ENCODE measurements around the gene CD74.
"Not testable (repeated sequence)": the region's sequence is repeated elsewhere in the genome, so short reads cannot be mapped to it uniquely, and the experiment has no call there.

CD74 gene

DNA sequence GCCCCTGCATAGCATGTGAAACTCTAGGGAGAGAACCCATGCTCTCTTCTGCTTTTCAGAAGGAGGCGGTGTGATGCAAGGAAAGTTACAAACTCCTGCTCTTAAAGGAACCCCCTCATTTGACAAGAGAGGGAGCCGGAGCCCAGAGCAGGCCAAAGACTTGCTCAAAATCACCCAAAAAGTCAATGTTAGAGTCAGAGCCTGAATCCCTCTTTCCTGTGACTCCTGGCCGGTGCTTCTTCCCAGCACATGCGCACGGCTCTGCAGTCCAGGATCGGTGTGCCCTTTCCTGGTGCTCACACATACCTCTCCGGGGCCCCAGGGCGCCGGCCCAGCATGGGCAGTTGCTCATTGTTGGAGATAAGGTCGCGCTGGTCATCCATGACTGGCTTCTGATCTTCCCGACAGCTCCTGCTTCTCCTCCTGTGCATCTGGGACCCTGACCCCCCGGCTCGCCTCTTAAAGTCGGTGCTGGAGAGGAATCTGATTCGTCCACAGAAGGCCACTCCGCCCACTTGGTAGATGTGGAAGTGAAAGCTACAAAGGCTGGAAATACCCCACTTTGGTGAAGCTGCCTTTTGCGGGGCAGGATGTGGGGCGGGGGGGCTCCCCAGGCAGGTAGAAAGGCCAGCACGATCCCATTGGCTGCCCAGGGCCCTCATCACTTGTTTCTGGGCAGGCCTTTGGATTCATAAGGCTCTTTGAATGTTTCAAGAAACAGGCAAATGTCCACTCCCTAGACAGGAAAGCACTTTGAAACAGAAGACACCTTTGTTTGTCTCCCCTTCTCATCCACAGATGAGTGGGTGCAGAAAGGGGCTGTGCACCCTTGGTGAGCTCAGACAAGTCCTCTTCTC, at the start of gene CD74:
TSS of gene CD74 (minus strand) at position 592 of the 857 bp plus-strand sequence. CDS start at position 431, 161 bp downstream.
- peak; percentile 83 for DNase-seq (ENCODE audit: low read depth, low spot score)

DNA sequence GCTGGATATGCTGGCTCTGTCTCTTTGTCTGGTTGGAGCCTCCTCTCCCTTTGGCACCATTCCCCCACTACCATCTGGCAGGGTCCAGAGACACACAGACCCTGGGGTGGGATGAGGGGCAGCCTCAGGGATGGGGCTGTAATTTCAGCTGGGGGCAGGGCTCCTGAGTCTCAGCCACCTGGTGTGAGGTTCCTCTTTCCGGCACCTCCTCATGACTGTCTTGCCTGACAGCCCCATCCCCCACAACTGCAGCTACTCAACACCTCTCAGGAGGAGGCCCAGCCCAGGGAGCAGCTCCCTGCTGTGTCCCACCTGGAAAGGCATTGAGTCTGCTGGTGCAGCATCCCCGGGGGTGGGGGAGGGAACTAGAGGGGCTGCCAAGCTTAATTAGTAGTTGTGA, 48.5 kb upstream of the CD74 start:
- no peak for DNase-seq (ENCODE audit: low read depth, low spot score)

DNA sequence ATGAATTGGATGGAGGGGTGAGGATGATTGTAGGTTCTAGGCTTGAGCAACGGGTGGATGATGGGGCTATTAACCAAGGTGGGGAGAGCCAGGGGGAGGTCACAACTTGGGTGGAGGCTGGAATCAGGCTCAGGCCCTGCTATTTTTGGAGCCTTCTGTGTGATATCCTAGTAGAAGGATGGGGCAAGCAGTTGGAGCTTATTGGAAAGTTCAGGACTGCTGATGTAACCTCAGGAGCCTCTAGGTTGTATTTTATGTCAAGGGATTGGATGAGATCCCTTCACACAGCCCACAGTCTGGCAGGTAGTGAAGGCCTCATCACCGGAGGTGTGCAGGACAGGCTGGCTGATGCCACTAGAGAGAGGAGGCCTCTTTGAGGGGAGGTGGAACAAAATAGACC, 48.1 kb upstream of the CD74 start:
- DNase-seq (ENCODE audit: low read depth, low spot score): no peak

DNA sequence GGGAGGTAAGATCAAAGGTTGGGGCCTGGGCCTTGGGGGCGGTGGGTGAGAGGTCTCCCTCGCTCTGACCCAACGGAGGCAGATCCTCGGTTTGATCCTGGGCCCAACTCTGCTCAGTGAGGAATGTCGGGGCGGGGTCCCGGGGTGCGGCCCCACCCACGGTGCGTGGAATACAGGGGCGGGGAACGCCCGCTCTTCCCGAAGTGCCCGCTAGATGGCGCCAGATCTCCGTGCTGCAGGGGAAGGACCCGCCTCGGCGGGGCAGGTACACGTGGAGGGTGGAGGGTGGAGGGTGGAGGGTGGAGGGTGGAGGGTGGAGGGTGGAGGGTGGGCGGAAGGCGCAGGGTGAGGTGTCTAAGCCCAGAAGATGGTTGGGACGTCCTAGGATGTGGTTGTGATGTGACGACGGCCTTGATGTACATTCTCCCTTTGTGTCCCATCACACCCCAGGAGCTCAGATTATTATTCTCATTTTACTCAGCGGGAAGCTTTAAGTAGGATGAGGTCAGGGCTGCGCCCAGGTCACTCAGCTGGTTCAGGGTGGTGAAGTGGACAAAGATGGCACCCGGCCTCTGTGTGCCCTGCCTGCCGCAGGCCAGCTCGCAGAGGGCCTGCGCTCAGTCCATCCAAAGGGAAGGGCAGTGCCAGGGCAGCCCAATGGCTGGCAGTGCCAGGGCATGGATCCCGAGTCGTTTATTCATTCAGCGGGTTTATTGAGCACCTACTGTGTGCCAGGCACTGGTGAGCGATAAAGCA, 46.3 kb upstream of the CD74 start:
- DNase-seq (ENCODE audit: low read depth, low spot score): peak; percentile 77

DNA sequence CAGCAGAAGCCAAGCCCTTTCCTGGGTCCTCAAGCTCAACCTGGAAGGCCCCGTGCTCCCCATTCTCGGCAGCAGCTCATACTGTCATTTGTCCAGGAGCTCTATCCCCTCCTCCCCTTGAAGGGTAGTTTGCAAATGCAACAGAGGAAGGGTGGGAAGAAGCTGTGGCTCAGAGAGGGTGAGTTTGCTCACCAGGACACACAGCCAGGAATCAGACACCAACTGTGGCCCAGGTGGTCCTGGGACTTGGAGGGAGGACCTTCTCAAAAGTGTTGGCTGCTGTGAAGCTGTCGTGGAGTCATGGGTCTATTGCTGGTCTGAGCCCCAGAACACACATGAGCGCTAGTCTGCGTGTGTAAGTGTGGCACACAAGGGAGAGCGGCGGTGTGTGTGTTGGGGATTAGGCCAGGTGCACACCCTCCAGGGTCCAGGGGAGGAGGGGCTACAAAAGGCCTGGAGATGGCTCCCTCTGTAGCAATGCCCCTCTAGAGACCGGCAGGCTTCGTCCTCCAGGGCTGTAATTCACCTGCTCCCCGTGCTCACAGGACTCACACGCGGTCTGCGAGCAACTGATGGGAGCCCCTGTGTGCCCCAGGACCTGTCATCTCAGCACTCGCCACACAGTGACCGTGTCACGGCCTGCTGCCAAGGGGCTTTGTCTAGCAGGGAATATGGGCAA, 45.0 kb upstream of the CD74 start:
- DNase-seq (ENCODE audit: low read depth, low spot score): no peak

DNA sequence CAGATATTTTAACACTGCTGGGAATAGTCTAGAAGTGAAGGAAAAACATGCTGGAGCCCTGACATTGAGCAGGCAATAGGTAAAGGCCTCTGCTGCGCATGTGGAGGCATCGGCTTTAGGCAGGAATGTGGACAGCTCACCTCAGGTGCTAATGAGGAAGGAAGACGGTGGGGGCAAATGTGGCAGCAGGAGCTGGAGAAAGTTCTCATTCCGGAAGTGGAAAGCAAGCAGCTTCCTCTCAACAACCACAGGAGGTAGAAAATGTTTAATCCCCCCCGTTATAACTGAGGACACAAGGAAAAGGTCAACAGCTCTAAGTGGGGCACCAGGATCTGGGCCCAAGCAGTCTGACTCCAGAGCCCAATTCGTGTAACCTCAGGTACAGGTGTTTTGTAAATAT, 44.4 kb upstream of the CD74 start:
- no peak for DNase-seq (ENCODE audit: low read depth, low spot score)

DNA sequence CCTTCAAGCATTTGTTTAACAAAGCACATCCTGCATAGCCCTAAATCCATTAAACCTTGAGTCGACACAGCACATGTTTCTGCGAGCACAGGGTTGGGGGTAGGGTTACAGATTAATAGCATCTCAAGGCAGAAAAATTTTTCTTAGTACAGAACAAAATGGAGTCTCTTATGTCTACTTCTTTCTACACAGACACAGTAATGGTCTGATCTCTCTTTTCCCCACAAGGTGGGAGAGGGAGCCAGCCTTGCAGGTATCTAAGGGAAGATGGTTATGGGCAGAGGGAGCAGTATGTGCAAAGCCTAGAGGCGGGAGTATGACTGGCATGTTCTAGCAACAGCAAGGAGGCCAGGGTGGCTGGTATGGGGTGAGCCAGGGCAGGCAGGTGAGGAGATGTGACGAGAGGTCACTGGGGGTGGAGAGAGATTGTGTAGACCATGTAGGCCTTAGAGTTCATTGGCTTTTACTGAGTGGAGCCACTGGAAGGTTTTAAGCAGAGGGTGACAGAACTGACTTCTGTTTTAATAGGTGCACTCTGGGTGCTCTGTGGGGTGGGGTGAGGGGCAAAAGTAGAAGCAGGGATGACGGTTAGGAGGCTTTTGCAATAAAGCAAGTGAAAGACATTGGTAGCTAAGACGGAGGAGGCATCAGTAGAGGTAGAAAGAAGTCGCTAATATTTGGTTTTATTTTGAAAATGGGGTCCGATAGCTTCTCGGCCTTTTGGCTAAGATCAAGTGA, 42.0 kb upstream of the CD74 start:
- DNase-seq (ENCODE audit: low read depth, low spot score): no peak

DNA sequence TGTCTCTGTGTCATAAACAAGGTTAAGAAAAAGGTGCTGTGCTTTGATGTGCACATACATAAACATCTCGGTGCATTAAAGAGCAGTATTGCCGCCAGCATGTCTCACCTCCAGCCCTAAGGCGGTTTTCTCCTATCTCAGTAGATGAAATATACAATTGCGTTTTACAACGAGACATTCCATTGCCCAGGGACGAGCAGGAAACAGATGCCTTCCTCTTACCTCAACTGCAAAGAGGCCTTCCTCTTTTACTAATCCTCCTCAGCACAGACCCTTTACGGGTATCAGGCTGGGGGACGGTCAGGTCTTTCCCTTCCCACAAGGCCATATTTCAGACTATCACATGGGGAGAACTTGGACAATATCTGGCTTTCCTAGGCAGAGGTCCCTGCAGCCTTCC, 41.3 kb upstream of the CD74 start:
- not testable (repeated sequence) for DNase-seq (ENCODE audit: low read depth, low spot score)

DNA sequence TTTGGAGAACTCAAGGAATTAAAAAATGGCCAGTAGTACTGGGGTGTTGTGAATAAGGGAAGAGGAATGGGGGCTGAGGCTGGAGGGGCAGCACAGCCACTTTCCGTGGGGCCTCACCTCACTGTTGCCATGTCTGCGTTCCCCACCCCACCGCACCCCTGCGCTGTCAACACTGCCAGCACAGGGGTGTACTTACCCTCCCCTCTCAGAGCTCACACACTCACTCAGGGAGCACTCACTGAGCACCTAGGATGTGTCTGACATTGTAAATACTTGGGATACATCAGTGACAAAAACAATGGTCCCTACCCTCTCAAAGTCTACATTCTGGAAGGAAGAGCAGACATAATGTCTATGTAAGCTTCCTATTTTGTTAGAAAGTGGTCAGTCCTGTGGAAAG, 40.2 kb upstream of the CD74 start:
- DNase-seq (ENCODE audit: low read depth, low spot score): no peak

DNA sequence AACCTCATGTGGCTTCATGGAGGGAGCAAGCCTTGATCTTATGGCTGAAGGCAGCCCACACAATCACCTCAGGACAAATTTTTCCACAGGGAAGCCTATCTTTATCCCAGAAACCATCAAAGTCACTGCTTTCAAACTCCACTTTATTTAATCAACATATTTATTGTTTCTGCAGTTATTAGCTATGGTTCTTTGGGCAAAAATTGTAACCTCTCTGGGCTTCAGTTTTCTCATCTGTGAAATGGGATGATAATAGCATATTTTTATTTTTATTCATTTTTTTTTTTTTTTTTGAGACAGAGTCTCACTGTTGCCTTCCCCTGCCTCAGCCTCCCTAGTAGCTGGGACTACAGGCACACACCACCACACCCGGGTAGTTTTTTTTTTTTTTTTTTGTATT, 38.9 kb upstream of the CD74 start:
- DNase-seq (ENCODE audit: low read depth, low spot score): no peak

DNA sequence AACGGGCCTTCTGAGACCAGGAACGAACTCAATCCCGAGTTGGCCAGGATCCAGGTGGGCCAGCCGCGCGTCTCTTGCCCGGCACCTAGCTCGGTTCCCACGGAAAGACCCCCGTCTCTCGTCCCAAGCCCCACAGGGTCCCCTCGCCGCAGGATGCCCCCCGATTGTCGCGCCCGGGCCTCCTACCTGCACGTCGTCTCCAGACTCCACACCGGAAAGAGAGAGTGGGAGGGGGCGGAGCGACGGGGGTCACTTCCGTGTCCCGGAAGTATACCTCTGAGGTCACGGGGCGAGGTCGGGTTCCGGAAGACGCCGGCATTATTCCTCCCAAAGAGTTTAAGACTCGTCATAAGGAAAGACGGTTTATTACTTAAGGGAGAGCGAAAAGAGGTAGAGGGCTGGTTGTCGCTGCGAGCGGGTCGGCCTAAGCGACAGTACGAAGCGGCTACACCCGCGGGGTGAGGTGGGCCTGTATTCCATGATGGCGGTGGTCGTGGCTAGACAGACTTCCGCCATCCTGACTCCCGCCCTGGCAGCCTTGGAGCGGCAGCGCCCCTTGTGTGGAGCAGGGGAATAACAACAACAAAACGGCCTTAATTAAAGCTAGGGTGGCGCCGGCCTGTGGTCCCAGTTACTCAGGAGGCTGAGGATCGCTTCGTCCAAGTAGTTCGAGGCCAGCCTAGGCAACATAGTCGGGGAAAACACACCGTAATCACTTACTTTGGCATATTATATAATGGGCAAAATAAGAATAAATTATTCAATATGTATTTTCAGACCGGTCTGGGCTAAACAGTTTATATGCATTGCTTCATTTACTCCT, 37.0 kb upstream of the CD74 start, which contains the start of gene RPS14:
TSS of gene RPS14 (minus strand) at position 223 of the 823 bp plus-strand sequence. CDS start 2,006 bp downstream, outside the sequence.
- DNase-seq (ENCODE audit: low read depth, low spot score): peak; percentile 95

DNA sequence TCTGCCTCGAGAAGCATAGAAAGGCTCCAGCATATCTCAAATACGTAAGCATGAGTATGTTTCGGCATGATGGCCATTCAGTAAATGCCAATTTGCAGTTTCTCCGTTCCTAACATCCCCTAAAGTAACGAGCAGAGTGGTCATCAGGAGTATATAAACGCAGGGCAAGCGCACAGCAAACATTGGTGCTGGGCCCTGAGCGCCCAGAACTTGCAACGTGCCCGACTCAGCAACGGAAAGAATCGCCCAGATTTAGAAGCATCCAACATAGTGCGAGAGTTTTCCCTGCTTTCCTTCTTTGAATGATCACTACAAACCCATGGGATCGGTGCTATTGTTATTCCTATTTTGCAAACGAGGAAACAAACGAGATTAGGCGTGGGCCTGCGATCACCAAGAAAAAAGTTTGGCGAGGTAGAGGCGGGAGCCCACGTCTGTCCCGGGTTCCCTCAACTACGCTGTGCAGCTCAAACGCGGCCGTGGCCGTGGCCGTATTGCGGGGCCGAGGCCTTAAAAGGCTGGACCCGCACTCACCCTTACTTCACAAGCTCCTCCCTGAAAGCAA, 36.3 kb upstream of the CD74 start:
- no peak for DNase-seq (ENCODE audit: low read depth, low spot score)

DNA sequence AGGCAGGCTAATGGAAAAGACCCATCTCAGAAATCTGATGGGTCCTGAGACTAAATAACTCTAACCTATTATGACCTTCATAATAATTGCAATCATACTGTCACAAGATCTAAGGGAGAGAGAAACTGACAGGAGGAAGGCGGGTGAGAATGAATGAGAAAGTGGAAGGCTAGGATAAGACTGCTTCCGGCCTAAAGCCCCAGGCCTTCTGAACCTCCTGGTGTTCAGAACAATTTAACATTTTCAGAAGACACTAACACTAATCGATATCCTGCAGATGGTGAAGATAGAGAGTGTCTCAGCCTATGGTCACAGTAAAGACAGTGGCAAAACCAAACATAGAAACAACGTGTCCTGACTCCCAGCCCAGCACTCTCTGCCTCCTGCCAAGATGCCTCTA, 35.6 kb upstream of the CD74 start:
- DNase-seq (ENCODE audit: low read depth, low spot score): no peak

DNA sequence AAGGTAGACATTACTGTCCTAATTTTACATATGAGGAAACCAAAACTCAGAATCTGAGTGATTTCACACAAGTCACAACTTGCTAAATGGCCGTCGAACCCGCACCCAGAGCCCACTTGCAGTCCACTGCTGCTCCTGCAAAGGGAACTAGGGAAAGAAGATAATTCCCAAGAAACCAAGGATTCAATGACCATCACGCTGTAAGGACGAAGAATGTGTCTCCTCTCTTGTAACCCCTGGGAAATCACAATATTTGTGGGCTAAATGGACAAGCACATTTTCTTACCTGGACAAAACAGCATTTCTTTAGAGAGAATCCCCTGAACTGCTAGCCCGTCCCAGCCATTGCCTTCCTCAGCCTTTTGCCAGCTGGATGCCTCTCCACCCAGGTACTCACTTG, 34.5 kb upstream of the CD74 start:
- DNase-seq (ENCODE audit: low read depth, low spot score): no peak

DNA sequence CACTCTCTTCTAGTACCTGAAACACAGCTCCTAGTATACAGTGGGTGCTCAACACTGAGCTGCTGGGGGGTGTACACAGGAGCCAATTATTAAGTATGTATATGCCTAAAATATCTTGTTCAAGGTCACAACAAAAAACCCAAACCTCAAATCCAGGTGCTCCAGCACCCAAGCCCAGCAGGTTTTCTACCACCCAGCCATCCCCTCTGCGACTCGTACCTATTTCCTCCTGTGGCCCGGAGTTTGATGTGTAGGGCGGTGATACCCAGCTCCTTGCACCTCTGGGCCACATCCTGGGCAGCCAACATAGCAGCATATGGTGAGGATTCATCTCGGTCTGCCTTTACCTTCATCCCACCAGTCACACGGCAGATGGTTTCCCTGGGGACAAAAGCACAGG, 33.9 kb upstream of the CD74 start:
- DNase-seq (ENCODE audit: low read depth, low spot score): no peak

DNA sequence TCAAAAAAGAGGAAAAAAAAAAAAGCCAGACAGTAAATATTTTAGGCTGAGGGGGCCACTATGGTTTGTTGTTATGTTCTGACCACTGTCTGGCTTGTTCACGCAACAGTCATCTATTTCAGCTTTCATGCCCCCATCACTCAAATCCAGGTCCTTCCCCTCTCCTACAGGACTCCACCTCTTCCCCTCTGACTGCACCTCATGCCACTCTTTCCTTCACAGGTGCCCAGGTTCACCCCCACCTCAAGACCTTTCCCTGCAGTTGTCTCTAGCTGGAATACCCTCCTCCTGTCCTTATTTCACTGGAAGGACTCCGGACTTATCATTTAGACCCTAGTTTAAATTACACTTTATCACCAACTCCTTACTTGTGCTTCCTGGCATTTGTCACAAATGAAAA, 33.4 kb upstream of the CD74 start:
- no peak for DNase-seq (ENCODE audit: low read depth, low spot score)

DNA sequence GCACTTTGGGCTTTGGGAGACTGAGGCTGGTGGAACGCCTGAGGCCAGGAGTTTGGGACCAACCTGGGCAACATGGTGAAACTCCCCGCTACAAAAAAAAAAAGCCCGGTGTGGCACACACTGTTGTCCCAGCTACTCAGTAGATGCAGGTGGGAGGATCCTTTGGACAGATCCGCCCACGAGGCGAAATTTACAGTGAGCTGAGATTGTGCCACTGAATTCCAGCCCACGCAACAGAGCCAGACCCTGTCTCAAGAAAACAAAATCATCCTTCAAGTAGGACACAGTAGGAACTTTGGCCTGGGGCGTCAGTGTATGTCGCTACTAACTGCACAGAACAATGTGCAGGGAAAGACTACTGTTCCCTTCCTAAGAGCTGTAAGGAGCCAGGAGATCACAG, 32.1 kb upstream of the CD74 start:
- DNase-seq (ENCODE audit: low read depth, low spot score): no peak

DNA sequence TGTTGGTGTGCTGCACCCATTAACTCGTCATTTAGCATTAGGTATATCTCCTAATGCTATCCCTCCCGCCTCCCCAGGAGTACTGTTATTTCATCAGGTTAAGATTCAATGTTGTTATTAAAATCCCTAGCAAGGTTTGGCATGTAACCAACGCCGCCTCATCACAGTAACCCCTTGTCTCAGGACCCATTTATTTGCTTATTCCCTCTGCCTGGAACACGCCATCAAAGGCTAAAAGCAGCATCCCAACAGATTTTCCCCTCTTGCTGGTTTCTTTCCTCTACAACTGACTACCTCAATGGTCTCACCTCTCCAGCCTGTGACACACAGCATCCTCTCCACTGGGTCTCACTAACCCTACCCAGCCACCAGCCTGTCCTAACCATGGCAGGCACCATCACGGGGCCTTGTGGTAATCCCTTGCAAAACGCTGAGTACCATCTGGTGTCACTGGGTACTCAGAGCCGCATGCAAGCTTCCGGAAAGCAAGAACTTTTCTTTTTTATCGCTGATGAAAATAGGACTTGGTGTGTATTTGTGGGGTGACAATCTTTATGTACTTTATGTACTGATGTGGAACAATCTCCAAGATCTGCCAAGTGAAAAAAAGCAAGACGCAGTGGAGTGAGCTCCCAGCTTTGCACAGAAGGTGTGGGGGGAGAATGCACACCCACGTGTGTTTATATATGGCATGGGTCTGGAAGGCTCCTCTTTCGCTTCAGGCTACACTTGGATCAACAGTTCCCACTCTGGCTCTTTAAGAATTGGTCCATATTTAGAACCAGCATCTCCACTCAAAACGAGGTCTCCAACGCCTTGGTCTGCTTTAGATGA, 30.7 kb upstream of the CD74 start:
- no peak for DNase-seq (ENCODE audit: low read depth, low spot score)

DNA sequence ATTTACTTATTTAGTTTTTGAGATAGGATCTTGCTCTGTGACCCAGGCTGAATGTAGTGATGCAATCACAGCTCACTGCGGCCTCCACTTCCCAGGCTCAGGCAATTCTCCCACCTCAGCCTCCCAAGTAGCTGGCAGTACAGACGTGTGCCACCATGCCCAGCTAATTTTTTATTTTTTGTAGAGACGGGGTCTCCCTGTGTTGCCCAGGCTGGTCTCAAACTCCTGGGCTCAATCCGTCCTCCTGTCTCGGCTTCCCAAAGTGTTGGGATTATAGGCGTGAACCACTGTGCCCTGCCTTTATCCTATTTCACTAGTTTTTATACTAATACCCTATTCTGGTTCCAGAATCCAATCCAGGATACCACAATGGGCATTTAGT, 30.0 kb upstream of the CD74 start:
- DNase-seq (ENCODE audit: low read depth, low spot score): no peak
